HG03354 (cell line): ENCODE results near the gene ROBO2.

Source experiments
- ATAC-seq: cut with Tn5 transposase; IDR thresholded peaks from one replicate; pipeline ENCODE4 v1.9.1; 2021; ENCODE audit warnings: mild to moderate bottlenecking; ENCODE audit not compliant: unreplicated experiment, poor library complexity, severe bottlenecking

ROBO2 gene

GRCh38 chr3:77048186-77048585 is 8.3 kb downstream of the ROBO2 start:
- no peak for ATAC-seq

DNA sequence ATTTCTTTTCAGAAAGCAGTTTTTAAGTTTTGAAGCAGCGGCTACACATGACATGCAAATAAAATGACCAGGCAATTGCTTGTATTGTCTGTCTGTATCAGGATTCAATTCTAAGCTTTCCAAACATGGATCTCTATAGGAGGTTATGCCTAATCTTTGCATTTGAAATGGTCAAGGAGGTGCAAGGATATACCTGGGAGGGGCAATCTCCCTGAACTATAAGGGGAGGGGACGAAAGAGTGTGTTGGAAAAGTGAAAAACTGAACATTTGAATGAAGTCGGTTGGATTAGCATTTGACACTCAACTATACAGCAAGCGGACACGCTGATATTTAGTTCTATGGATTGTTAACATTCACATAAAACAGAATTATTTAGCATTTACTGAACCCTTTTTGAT is 11.7 kb downstream of the ROBO2 start:
- ATAC-seq = no peak

DNA sequence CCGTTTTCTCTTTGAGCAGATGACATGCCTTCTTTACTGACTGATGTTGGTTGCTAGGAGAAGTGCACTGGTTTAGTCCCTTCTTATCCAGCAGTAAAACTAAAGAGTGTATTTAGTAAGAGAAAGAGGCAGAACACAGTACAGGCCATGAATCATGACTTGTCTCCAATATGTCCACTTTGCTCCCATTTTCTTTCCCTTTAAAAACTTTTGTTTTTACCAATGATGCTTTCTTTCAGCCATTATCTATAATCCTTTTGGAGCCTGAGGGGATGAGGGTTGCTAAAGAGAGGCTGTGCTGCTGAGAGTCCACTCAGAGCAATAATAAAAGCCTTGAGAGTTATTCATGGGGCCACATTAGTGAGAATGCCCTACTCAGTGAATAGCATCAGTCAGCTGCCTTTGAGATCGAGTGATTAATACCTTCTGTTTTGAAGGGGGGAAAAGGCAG is 12.2 kb downstream of the ROBO2 start:
- no peak for ATAC-seq

- no peak for ATAC-seq
These were observed 13.1 kb downstream of the ROBO2 start for GRCh38 chr3:77052733-77053670.

DNA sequence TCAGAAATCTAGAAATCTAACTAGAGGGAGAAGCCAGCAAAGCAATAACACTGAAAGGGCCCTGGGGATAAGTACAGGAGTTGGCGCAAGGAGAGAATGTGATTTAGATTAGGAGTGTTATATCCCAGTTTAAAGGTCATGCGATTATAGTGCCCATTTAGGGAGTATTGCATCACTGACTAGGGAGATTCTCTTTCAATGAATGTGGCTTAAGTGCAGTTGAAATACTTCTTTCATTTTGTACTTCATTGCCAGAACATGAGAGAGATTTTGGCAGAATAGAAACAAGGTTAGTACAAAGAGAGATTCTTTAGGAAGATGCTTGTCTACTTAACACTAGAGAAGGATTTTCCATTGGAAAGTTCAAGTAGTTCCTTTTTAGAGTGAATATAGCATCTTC is 13.9 kb downstream of the ROBO2 start:
- no peak for ATAC-seq

DNA sequence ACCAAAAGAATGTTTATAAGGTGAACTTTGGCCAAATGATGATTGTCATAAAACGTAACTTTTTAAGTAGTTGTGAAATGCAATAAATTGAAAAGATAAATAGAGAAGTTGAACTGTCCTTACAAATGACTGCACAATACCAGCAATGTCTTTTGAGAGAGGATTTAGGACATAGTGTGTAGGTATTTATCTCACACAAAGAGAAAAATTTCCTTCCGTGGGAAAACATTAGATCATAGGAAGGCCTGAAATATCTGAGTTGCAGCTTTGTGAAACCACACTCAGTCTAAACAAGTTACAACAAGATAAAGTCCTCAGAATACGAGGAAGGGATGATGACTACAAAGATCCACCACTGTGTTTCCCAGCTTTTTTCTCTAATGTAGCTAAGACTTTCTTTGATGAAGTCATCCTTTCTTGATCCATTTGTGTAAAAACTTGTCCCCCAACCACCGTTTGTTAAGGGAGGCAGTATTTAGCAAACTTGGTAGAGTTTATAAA is 16.0 kb downstream of the ROBO2 start:
- ATAC-seq = no peak

DNA sequence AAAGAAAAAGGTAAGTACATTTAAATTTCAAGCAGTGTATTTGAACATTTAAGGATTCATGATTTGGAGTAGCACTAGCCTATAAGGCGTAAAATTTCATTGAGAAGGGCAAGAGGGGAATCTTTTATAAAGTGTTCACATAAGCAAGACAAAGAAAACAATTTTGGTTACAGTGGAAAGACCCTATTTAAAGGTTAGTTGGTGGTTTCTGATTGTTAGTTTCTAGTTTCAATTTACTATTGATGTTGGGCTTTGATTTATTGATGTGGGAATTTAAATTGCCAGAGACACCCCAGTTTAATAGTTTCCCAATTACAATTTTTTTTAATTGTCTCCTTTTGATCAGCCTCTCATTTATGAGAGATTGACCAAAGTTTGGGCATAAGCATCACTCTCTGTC is 19.5 kb downstream of the ROBO2 start:
- ATAC-seq = no peak

DNA sequence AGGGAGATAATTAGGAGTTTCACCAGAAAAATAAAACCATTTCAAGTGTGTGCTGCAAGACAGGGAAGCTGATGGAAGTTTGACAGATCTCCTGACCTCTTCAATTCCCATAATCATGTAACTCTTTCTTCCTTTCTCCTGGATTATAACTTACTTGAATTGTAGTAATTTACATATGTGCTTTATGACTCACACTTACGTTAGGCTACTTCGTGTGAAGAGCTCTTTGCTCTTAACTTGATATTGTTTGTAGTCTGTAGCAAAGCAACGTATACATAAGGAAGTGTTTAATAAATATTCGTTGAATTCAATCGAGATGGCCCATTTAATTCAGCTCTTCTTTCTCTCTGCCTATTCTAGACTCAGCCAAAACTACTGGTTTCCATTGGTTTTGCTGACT is 23.5 kb downstream of the ROBO2 start:
- no peak for ATAC-seq

DNA sequence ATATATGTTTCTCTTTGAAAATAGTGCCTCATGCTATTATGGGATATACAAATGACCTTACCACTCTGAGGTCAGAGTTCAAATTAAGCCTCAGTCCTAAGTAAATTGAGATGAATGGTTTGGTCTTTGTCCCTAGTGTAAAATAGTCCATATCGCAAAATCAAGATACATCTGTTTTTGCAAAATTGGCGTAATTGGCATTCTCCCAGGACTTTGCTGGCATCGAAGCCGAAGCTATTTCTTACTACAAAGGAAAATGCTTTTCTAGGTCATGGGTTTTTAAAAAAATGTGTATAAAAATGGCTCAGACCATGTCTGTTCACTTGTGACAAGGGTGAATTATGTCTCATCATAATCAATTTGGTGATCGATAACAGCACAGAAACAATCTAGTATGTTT is 25.9 kb downstream of the ROBO2 start:
- ATAC-seq = no peak

- ATAC-seq = no peak
These were observed 26.9 kb downstream of the ROBO2 start for GRCh38 chr3:77066829-77067228.

- no peak for ATAC-seq
These were observed 28.9 kb downstream of the ROBO2 start for GRCh38 chr3:77068808-77069207.

GRCh38 chr3:77071364-77071763 is 31.5 kb downstream of the ROBO2 start:
- no peak for ATAC-seq

GRCh38 chr3:77071809-77072208 is 31.9 kb downstream of the ROBO2 start:
- ATAC-seq = no peak

DNA sequence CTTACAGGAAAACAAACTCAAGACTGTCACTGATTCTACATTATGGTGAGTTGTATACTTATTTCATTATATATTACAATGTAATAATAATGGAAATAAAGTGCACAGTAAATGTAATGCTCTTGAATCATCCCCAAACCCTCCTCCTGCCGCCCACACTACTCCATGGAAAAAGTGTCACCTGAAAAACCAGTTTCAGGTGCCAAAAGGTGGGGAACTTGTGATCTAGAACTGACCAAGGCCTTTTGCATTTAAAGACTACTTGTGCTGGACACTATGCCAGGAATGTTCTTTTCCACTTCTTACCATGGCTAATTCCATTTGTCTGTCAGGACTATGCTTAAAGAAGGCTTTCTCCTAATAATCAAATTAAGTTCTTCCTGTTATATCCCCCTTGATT is 32.3 kb downstream of the ROBO2 start:
- ATAC-seq = no peak

GRCh38 chr3:77078279-77078678 is 38.4 kb downstream of the ROBO2 start:
- ATAC-seq = no peak

GRCh38 chr3:77079988-77080610 is 40.2 kb downstream of the ROBO2 start:
- ATAC-seq = no peak

- ATAC-seq = no peak
These were observed 41.4 kb downstream of the ROBO2 start for GRCh38 chr3:77081240-77081661.

- ATAC-seq = no peak
These were observed 44.6 kb downstream of the ROBO2 start for GRCh38 chr3:77084511-77084910.

- no peak for ATAC-seq
These were observed 46.5 kb downstream of the ROBO2 start for GRCh38 chr3:77086408-77086807.

GRCh38 chr3:77091809-77092208 is 51.9 kb downstream of the ROBO2 start:
- no peak for ATAC-seq

GRCh38 chr3:77093101-77093500 is 53.2 kb downstream of the ROBO2 start:
- ATAC-seq = no peak
